Subcutaneous adipose tissue (tissue), 4 donors: ENCODE measurements around the gene TPI1. TPM values are rescaled to one million over a fixed set of nuclear protein-coding genes. Genes with fewer than 3 reads are reported as not detected.

Source experiments
- CTCF ChIP-seq: fragments of 450-650 bp; IDR thresholded peaks from one replicate; pipeline ENCODE4 v1.5.1; 2016; ENCODE audit warnings: low read depth, mild to moderate bottlenecking, control low read depth, antibody characterized with exemption, moderate library complexity
- total RNA-seq, 4 donors: library from RNA; depleted of rRNA; stranded (reverse); fragments of >200 nt; gene quantifications; one replicate each; pipeline ENCODE4 v1.1.0, GENCODE V29; 2016

The TPI1 gene
- total RNA-seq, 4 donors from 2014 or later, result 207 to 328 (median 256) TPM

GRCh38 chr12:6905414-6906040, 38.2 kb downstream of the TPI1 start:
- TF ChIP-seq CTCF, result no peak

GRCh38 chr12:6909421-6910145, 42.3 kb downstream of the TPI1 start:
- TF ChIP-seq CTCF, result no peak

GRCh38 chr12:6912164-6912935, 45.0 kb downstream of the TPI1 start:
- TF ChIP-seq CTCF, result no peak

- no peak for TF ChIP-seq CTCF
Observed at GRCh38 chr12:6914246-6914946, 47.1 kb downstream of the TPI1 start, which contains the start of gene ENO2. TSS of gene ENO2 (plus strand) at chr12:6914580. CDS start at chr12:6915833, 1,253 bp downstream.

- TF ChIP-seq CTCF, result no peak
Observed at GRCh38 chr12:6914947-6915788, 47.8 kb downstream of the TPI1 start.

- TF ChIP-seq CTCF, result no peak
Observed at GRCh38 chr12:6915789-6916285, 48.5 kb downstream of the TPI1 start.
